Astrocyte of the spinal cord (primary cell): Measurements from ENCODE around the gene TCHHL1.

ENCODE experiments used
- DNase-seq: peaks from one replicate; pipeline ENCODE4 v3.0.0; 2011; ENCODE audit warnings: low read depth, low spot score
- H3K4me3 ChIP-seq: 2 replicates; pipeline ENCODE4 v1.5.1; 2011; ENCODE audit warnings: low read depth, mild to moderate bottlenecking, low read length, moderate library complexity
- in situ Hi-C: cut with HindIII; loops from 2 replicates; pipeline ENCODE4 v1.10.0; 2017; ENCODE audit warnings: low sequenced_read_pairs
- TF ChIP-seq, protein P1 (sequence below): IDR thresholded peaks from 2 replicates; pipeline ENCODE4 v1.5.1; 2012; ENCODE audit warnings: low read depth, mild to moderate bottlenecking, low read length, inconsistent platforms

The TCHHL1 gene

DNA sequence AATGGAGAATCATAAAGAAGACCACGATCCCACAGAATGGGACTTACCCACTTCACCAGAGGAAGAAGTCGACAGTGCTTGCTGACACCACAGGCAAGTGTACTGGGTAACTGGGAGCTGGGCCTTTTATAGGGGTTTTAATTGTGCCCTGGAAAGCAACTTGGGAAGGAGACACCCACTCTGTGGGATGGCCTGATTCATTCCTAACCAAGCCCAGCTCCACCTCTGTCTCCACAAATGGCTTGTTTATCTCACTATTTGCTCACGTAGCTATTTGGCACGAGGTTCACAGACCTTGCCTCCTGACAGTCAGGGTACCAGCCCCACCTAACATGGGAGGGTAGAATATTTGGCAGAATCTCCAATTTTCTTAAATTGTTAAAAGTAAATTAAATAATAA lies 26.5 kb upstream of the TCHHL1 start, which contains the start of gene TCHH:
Gene TCHH, minus strand, starts transcription at position 101 of the 400 bp plus-strand sequence. CDS start 1,364 bp downstream, outside the sequence.
- TF ChIP-seq, protein P1, sequence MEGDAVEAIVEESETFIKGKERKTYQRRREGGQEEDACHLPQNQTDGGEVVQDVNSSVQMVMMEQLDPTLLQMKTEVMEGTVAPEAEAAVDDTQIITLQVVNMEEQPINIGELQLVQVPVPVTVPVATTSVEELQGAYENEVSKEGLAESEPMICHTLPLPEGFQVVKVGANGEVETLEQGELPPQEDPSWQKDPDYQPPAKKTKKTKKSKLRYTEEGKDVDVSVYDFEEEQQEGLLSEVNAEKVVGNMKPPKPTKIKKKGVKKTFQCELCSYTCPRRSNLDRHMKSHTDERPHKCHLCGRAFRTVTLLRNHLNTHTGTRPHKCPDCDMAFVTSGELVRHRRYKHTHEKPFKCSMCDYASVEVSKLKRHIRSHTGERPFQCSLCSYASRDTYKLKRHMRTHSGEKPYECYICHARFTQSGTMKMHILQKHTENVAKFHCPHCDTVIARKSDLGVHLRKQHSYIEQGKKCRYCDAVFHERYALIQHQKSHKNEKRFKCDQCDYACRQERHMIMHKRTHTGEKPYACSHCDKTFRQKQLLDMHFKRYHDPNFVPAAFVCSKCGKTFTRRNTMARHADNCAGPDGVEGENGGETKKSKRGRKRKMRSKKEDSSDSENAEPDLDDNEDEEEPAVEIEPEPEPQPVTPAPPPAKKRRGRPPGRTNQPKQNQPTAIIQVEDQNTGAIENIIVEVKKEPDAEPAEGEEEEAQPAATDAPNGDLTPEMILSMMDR: no peak
- in situ Hi-C loops: no loop called here
- no peak for DNase-seq
- H3K4me3 ChIP-seq: no peak within 1 kb of the TSS

DNA sequence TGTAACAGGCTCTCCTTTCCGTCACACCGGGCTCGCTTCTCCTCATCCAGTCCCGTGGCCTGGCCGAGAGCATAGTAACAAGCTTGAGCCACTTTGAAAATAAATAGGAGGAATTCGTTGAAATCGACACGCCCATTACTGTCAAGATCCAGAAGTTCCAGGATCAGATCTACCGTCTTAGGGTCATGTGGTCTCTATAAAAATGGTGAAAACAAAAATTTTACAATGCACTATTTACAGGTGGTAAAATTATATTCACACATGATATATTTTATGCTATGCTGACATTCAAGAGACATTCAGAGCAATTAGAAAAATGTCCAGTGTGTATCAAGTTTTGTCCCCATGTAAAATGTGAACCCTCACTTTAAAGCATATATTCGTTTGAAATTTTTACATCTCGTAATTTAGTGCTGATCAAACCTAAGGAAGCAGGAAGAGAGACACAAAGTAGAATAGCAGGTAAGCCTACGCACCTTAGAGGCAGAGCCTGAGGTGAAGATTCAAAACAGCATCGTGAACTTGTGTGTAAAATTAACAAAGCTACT lies 24.1 kb upstream of the TCHHL1 start:
- DNase-seq: no peak
- H3K4me3 ChIP-seq: no peak overlapping the region
- in situ Hi-C loops: no loop called here
- TF ChIP-seq, protein P1: no peak

DNA sequence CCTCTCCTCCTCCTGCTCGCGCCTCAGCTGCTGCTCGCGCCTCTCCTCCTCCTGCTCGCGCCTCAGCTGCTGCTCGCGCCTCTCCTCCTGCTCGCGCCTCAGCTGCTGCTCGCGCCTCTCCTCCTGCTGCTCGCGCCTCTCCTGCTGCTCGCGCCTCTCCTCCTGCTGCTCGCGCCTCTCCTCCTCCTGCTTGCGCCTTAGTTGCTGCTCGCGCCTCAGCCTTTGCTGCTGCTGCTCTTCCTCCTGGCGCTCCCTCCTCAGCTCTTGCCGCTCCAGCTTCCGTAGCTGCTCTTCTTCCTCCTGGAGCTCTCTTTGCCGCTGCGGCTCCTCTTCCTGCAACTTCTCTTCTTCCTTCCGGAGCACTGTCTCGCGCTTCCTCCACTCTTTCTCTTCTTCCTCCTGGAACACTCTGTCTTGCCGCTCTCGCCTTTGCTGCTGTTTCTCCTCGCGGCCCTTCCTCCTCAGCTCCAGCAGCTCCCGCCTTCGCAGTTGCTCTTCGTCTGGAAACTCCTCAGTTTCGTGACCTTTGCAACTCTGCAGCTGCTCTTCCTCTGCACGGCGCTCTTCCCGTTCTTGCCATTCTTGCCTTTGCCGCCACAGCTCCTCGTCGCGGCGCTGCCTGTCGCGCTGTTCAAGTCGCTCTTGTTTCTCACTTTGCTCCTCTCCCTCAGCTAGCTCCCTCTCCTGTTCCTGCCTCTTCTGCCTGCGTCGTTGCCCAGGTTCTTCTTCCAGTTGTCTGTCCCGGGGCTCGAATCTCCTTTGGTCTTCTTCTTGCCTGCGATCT lies 23.4 kb upstream of the TCHHL1 start:
- DNase-seq: peak; percentile 8
- in situ Hi-C loops: no loop called here
- TF ChIP-seq, protein P1: no peak
- peak overlapping the region; percentile 17 for H3K4me3 ChIP-seq

DNA sequence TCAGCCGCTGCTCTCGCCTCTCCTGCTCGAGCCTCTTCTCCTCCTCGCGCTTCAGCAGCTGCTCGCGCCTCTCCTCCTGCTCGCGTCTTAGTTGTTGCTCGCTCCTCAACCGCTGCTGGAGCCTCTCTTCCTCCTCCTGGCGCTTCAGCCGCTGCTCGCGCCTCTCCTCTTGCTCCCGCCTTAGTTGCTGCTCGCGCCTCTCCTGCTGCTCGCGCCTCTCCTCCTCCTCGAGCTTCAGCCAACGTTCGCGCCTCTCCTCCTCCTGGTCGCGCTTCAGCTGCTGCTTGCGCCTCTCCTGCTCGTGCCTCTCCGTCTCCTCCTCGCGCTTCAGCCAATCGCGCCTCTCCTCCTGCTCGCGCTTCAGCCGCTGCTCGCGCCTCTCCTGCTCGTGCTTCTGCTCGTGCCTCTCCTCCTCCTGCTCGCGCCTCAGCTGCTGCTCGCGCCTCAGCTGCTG lies 22.7 kb upstream of the TCHHL1 start:
- DNase-seq: peak; percentile 47
- peak overlapping the region; percentile 42 for H3K4me3 ChIP-seq
- TF ChIP-seq, protein P1: no peak
- in situ Hi-C loops: no loop called here

DNA sequence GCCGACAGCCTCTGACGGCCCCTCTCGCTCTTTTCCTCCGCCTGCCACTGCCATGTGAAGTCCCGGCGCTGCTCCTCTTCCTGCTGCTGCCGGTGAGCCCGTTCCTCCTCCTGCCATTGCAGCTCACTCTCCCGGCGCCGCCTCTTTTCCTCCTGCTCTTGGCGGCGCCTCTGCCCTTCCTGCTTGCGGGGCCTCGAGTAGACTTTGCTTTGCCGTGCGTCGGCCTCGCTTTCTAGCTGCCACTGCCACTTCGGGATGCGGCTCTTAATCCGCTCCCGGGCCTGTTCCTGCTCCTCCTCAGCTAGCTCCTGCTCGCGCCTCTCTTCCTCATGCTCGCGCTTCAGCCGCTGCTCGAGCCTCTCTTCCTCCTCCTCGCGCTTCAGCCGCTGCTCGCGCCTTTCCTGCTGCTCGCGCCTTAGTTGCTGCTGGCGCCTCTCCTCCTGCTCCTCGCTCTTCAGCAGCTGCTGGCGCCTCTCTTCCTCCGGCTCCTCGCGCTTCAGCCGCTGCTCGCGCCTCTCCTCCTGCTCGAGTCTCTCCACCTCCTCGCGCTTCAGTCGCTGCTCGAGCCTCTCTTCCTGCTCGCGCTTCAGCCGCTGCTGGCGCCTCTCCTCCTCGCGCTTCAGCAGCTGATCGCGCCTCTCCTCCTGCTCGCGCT lies 22.1 kb upstream of the TCHHL1 start:
- TF ChIP-seq, protein P1: no peak
- peak overlapping the region; percentile 42 for H3K4me3 ChIP-seq
- peak; percentile 55 for DNase-seq
- in situ Hi-C loops: no loop called here

DNA sequence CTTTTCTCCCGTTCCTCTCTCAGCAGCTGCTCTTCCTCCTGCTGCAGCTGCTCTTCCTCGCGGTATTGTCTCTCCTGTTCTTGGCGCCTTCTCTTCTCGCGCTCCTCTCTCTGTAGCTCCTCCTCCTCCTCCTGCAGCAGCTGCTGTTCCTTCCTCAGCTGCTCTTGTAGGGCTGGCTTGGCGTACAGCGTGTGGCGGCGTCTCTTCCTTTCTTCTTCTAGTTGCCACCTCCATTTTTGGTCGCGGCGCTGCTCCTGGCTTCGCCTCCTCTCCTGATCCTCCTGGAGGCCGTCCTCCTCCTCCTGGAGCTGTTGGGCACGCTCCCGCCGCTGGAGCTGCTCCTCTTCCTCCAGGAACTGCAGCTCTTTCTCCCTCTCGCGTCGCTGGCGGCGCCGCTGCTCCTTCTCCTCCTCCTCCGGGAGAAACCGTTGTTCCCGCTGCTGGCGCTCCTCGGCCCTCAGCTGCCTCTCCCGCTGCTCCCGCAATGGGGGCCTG lies 21.5 kb upstream of the TCHHL1 start:
- in situ Hi-C loops: no loop called here
- H3K4me3 ChIP-seq: peak overlapping the region; percentile 42
- peak; percentile 49 for DNase-seq
- TF ChIP-seq, protein P1: no peak
